SU-DHL-6 (cell line): ENCODE results near the gene KRT6A.

ENCODE experiments used
- H2AFZ ChIP-seq: fragments of 200-600 bp; sonication (generic); 2 replicates; pipeline ENCODE4 v1.6.1; 2014; ENCODE audit warnings: low read depth, mild to moderate bottlenecking, moderate library complexity, mixed read lengths, antibody characterized with exemption, low read length; ENCODE audit not compliant: severe bottlenecking
- H3F3A ChIP-seq: fragments of 200-600 bp; shearing (Covaris generic); 2 replicates; pipeline ENCODE4 v1.6.0; 2016; ENCODE audit warnings: antibody characterized with exemption, mild to moderate bottlenecking; ENCODE audit not compliant: insufficient read depth
- H3K27ac ChIP-seq: fragments of 200-600 bp; sonication (generic); 2 replicates; pipeline ENCODE4 v1.5.1; 2016; ENCODE audit warnings: low read depth, mild to moderate bottlenecking, low read length, moderate library complexity, mixed read lengths
- H3K27me3 ChIP-seq: fragments of 200-600 bp; sonication (generic), shearing (Covaris generic); 2 replicates; pipeline ENCODE4 v1.6.0; 2014; ENCODE audit warnings: mild to moderate bottlenecking, low read length
- H3K36me3 ChIP-seq: fragments of 200-600 bp; sonication (generic); 2 replicates; pipeline ENCODE4 v1.6.1; 2014; ENCODE audit warnings: mild to moderate bottlenecking, low read length, mixed read lengths
- H3K4me2 ChIP-seq: fragments of 300-600, 200-600 bp; shearing (Covaris generic), sonication (generic); 2 replicates; pipeline ENCODE4 v1.6.0; 2014; ENCODE audit warnings: low read length, low read depth, mild to moderate bottlenecking; ENCODE audit not compliant: poor library complexity, severe bottlenecking
- H3K4me3 ChIP-seq: fragments of 200-600 bp; sonication (generic); 2 replicates; pipeline ENCODE4 v1.5.1; 2014; ENCODE audit warnings: antibody characterized with exemption, low read length, mild to moderate bottlenecking, mixed read lengths; ENCODE audit not compliant: insufficient read depth, poor library complexity, severe bottlenecking
- H3K79me2 ChIP-seq: fragments of 200-600 bp; sonication (generic); 2 replicates; pipeline ENCODE4 v1.6.1; 2014; ENCODE audit warnings: mild to moderate bottlenecking, low read length, moderate library complexity; ENCODE audit not compliant: insufficient read depth
- H3K9ac ChIP-seq: fragments of 200-600 bp; sonication (generic); 2 replicates; pipeline ENCODE4 v1.7.0; 2014; ENCODE audit warnings: mild to moderate bottlenecking, low read length
- H3K9me2 ChIP-seq: fragments of 200-600 bp; sonication (generic); replicated peaks from 2 replicates; pipeline ENCODE4 v1.6.1; 2014; ENCODE audit warnings: low read length; ENCODE audit not compliant: insufficient read depth
- H3K9me3 ChIP-seq: fragments of 200-600 bp; sonication (generic); 2 replicates; pipeline ENCODE4 v1.6.1; 2014; ENCODE audit warnings: low read length, mixed read lengths; ENCODE audit not compliant: insufficient read depth
- H4K20me1 ChIP-seq: fragments of 200-600 bp; sonication (generic); 2 replicates; pipeline ENCODE4 v1.6.1; 2014; ENCODE audit warnings: low read depth, mild to moderate bottlenecking, antibody characterized with exemption, low read length, moderate library complexity, mixed read lengths
- EZH2phosphoT487 ChIP-seq: fragments of 200-600 bp; sonication (generic), shearing (Covaris generic); conservative IDR thresholded peaks from 2 replicates; pipeline ENCODE4 v1.6.1; 2018; ENCODE audit warnings: mild to moderate bottlenecking, antibody characterized with exemption, low read length, moderate library complexity, mixed read lengths
- TF ChIP-seq, protein P1 (sequence below): fragments of 200-600 bp; sonication (generic); IDR thresholded peaks from one replicate; pipeline ENCODE4 v1.5.1; 2017; ENCODE audit warnings: antibody characterized with exemption, mild to moderate bottlenecking, low read length, moderate library complexity; ENCODE audit not compliant: insufficient read depth, poor library complexity, severe bottlenecking

Gene KRT6A

DNA sequence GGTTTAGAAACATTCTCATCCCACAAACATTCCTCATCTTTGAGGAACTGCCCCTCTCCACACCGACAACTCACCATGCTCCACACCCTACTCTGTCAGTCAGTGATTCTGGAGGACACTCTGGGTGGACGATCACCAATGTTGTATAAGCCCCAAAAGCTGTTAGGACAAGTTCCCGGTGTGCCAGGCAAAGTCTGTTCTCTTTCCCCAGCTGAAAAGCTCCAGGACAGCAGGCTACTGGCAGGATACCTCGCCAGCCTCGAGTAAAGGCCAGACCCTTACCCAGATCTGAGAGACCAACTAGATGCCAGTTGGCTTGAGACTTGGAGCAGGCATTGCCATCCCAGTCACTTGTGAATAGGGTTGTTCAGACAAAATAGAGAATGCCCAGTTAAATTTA lies 15.2 kb upstream of the KRT6A start:
- no peaks in the 10 kb centered on the region for H3F3A ChIP-seq
- H4K20me1 ChIP-seq, result no peaks in the 10 kb centered on the region
- no peak overlapping the region for H3K9ac ChIP-seq
- H3K9me3 ChIP-seq, result peaks cover 5% of the 10 kb centered on the region; the same call in 1 of the 2 replicates
- TF ChIP-seq, protein P1, sequence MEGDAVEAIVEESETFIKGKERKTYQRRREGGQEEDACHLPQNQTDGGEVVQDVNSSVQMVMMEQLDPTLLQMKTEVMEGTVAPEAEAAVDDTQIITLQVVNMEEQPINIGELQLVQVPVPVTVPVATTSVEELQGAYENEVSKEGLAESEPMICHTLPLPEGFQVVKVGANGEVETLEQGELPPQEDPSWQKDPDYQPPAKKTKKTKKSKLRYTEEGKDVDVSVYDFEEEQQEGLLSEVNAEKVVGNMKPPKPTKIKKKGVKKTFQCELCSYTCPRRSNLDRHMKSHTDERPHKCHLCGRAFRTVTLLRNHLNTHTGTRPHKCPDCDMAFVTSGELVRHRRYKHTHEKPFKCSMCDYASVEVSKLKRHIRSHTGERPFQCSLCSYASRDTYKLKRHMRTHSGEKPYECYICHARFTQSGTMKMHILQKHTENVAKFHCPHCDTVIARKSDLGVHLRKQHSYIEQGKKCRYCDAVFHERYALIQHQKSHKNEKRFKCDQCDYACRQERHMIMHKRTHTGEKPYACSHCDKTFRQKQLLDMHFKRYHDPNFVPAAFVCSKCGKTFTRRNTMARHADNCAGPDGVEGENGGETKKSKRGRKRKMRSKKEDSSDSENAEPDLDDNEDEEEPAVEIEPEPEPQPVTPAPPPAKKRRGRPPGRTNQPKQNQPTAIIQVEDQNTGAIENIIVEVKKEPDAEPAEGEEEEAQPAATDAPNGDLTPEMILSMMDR, result no peak
- TF ChIP-seq EZH2phosphoT487, result no peak
- no peak overlapping the region for H2AFZ ChIP-seq
- 0 out of 2 replicates have a peak, but pooled peaks cover 4% of the 10 kb centered on the region for H3K27me3 ChIP-seq
- H3K27ac ChIP-seq, result no peak overlapping the region
- no peaks in the 10 kb centered on the region for H3K36me3 ChIP-seq
- H3K4me2 ChIP-seq, result no peak overlapping the region
- no peaks in the 10 kb centered on the region for H3K9me2 ChIP-seq
- H3K79me2 ChIP-seq, result no peaks in the 10 kb centered on the region
- no peak overlapping the region for H3K4me3 ChIP-seq

DNA sequence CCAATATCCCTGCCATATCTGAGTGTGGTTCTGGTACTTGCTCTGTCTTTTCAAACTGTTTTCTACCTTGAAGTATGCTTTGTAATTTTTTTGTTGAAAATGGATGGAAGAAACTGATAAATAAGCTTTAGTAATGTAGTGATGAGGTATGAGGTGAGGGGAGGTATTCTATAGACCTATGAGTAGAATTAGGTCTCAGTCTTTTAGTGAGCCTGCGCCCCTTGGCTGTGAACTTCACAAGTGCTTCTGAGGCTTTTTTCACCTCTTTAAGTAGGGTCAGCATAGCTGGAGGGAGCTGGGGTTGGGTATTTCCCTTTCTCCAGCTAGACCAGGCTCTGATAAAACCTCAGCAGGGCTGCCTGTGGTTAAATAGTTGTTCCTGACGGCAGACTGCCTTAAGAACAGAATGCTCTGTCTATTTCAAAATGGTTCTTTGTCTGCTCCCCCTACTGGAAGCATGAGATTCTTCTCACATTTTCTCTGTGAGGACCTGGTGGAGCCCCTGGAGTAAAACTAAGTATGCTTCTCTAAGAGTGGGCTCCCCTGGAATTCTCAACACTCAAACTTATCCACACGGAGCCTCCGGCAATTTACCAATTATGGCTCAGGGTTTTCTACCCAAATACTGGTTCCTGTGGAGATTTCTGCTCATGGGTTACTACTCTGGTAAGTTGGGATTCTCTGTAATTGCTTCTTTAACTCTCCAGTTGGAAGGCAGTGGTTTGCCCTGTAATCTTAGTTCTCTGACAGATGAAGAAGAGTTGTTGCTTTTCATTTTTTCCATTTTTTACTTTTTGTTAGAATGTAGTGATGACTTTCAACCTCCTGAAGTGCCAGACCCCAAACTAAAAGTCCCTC lies 14.0 kb upstream of the KRT6A start:
- 0 out of 2 replicates have a peak, but pooled peaks cover 4% of the 10 kb centered on the region for H3K27me3 ChIP-seq
- no peak overlapping the region for H3K9ac ChIP-seq
- H3K4me3 ChIP-seq, result no peak overlapping the region
- H3K9me3 ChIP-seq, result peaks cover 5% of the 10 kb centered on the region; the same call in 1 of the 2 replicates
- no peak overlapping the region for H2AFZ ChIP-seq
- TF ChIP-seq EZH2phosphoT487, result no peak
- TF ChIP-seq, protein P1, result peak; percentile 25
- no peak overlapping the region for H3K4me2 ChIP-seq
- H4K20me1 ChIP-seq, result no peaks in the 10 kb centered on the region
- no peaks in the 10 kb centered on the region for H3K9me2 ChIP-seq
- H3F3A ChIP-seq, result no peaks in the 10 kb centered on the region
- H3K79me2 ChIP-seq, result no peaks in the 10 kb centered on the region
- no peaks in the 10 kb centered on the region for H3K36me3 ChIP-seq
- H3K27ac ChIP-seq, result no peak overlapping the region

DNA sequence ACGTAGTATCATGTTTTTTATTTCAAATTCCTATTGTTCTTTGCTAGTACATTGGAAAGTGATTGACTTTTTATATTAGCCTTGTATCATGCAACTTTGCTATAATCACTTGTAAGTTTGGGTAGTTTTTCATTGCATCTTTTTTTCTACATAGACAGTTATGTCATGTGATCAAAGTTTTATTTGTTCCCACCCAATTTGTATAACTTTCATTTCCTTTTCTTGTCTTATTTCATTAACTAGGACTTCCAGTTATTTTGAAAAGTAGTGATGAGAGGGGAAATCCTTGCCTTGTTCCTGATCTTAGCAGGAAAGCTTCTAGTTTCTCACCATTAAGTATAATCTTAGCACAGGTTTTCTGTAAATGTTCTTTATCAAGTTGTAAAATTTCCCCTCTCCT lies 9.8 kb upstream of the KRT6A start:
- Histone ChIP-seq H3K4me2 (no peak overlapping the region), H2AFZ (no peak overlapping the region), H3K79me2 (no peaks in the 10 kb centered on the region), H4K20me1 (no peaks in the 10 kb centered on the region), H3K27me3 (no peaks in the 10 kb centered on the region), H3K9me3 (no peaks in the 10 kb centered on the region), H3K9me2 (no peaks in the 10 kb centered on the region), H3K36me3 (no peaks in the 10 kb centered on the region), H3K27ac (no peak overlapping the region), H3F3A (no peaks in the 10 kb centered on the region), H3K9ac (no peak overlapping the region), H3K4me3 (no peak overlapping the region)
- TF ChIP-seq EZH2phosphoT487, result no peak
- TF ChIP-seq, protein P1, result no peak
